K562 (cell line): Measurements from ENCODE around the gene CNDP2. TPM values are rescaled to one million over a fixed set of nuclear protein-coding genes. Genes with fewer than 3 reads are reported as not detected.

Experiments
- ATAC-seq: fragments of 200-7000 bp; cut with Tn5 transposase; 3 replicates; pipeline ENCODE4 v1.9.1; 2020; ENCODE audit warnings: moderate library complexity
- BruUV-seq: library from RNA; stranded (reverse); fragments of 400-500 nt; replicated peaks from 2 replicates; lab custom pipeline; 2021; lab: Mats Ljungman, UMichigan
- CTCF ChIA-PET: fragments of 300-600 bp; formaldehyde crosslinking; extraction: SDS; loops from one replicate; lab custom pipeline; 2021; ENCODE audit warnings: low intra/inter-chr PET ratio; lab: Yijun Ruan, JAX
- POLR2A ChIA-PET: fragments of 300-600, 350-650 bp; sonication (Branson Sonifier 250); formaldehyde crosslinking; extraction: SDS; loops from one replicate; lab custom pipeline; 2021; ENCODE audit warnings: antibody characterized with exemption, inconsistent platforms; lab: Yijun Ruan, JAX
- DNase-seq, 4 experiments: peaks; one replicate each; pipeline versions ENCODE4 v3.0.0 to v3.0.0-alpha.2; 2011 to 2018; ENCODE audit warnings: low spot score in 3 of 4, mixed read lengths in 3 of 4; ENCODE audit errors: extremely low read depth in 1 of 4
- FAIRE-seq: peaks from 2 replicates; lab custom pipeline; 2011; peaks lifted over from hg19 to GRCh38; lab: Jason Lieb, UNC
- H2AFZ ChIP-seq: 2 replicates; pipeline ENCODE4 v1.6.0; 2011; ENCODE audit warnings: low read depth, low read length, control low read depth, inconsistent platforms
- H3K27ac ChIP-seq: fragments of 200-600 bp; 3 replicates; pipeline ENCODE4 v1.8.0; 2011; ENCODE audit warnings: low read depth, mild to moderate bottlenecking, control low read depth, inconsistent platforms, low read length, moderate library complexity, mixed read lengths; ENCODE audit errors: extremely low read depth
- H3K27me3 ChIP-seq, 2 experiments: fragments of 300-600 bp in 1 of 2; 2 replicates in 1 of 2; 3 replicates in 1 of 2; pipeline versions ENCODE4 v1.6.0 to v1.8.0; 2011; ENCODE audit warnings: inconsistent platforms in 2 of 2, low read length in 2 of 2, mild to moderate bottlenecking in 1 of 2, mixed read lengths in 1 of 2, moderate library complexity in 1 of 2; ENCODE audit not compliant: control insufficient read depth in 2 of 2, insufficient read depth in 2 of 2
- H3K36me3 ChIP-seq: fragments of 300-600 bp; 3 replicates; pipeline ENCODE4 v1.8.0; 2011; ENCODE audit warnings: mild to moderate bottlenecking, low read length, inconsistent platforms; ENCODE audit not compliant: control insufficient read depth, insufficient read depth
- H3K4me1 ChIP-seq, 2 experiments: fragments of 200-600 bp in 1 of 2; replicated peaks in 1 of 2; 2 replicates in 1 of 2; 3 replicates in 1 of 2; pipeline versions ENCODE4 v1.5.1 to v1.8.0; 2011; ENCODE audit warnings: inconsistent platforms in 2 of 2, low read length in 2 of 2, mild to moderate bottlenecking in 1 of 2, mixed read lengths in 1 of 2, moderate library complexity in 1 of 2; ENCODE audit not compliant: control insufficient read depth in 2 of 2, insufficient read depth in 2 of 2
- H3K4me2 ChIP-seq: 2 replicates; pipeline ENCODE4 v1.6.1; 2011; ENCODE audit warnings: low read length, control low read depth, inconsistent platforms, mixed read lengths; ENCODE audit not compliant: insufficient read depth
- H3K4me3 ChIP-seq: fragments of 200-600 bp; sonication (generic), shearing (Covaris generic); 2 replicates; pipeline ENCODE4 v1.5.1; 2016; ENCODE audit warnings: control low read depth, inconsistent platforms
- H3K79me2 ChIP-seq: fragments of 200-600 bp; 3 replicates; pipeline ENCODE4 v1.8.0; 2011; ENCODE audit warnings: low read length, inconsistent platforms; ENCODE audit not compliant: control insufficient read depth, insufficient read depth
- H3K9ac ChIP-seq, 2 experiments: 2 replicates each; pipeline versions ENCODE4 v1.6.0 to v1.6.1; 2011; ENCODE audit warnings: low read depth in 2 of 2, low read length in 2 of 2, control low read depth in 1 of 2, inconsistent platforms in 1 of 2, mild to moderate bottlenecking in 1 of 2, mixed read lengths in 1 of 2; ENCODE audit not compliant: insufficient read depth in 1 of 2
- H3K9me1 ChIP-seq: one replicate; pipeline ENCODE4 v1.6.0; 2011; ENCODE audit warnings: inconsistent platforms, mild to moderate bottlenecking, low read length, moderate library complexity; ENCODE audit not compliant: control insufficient read depth, insufficient read depth
- H3K9me3 ChIP-seq: replicated peaks from 2 replicates; pipeline ENCODE4 v1.5.1; 2011; ENCODE audit warnings: low read depth, low read length, inconsistent platforms; ENCODE audit not compliant: control insufficient read depth, insufficient read depth
- H4K20me1 ChIP-seq: replicated peaks from 2 replicates; pipeline ENCODE4 v1.6.1; 2011; ENCODE audit warnings: low read length, inconsistent platforms, mixed read lengths; ENCODE audit not compliant: control insufficient read depth, insufficient read depth
- BHLHE40 ChIP-seq: IDR thresholded peaks from 2 replicates; pipeline ENCODE4 v1.6.1; 2011; ENCODE audit warnings: low read length, improper control_type of control experiment
- CEBPG ChIP-seq, 3 experiments: fragments of 200-800 bp in 1 of 3; sonication (Bioruptor generic) in 1 of 3; sonication (generic) in 1 of 3; formaldehyde crosslinking in 1 of 3; IDR thresholded peaks in 2 of 3; conservative IDR thresholded peaks in 1 of 3; 2 replicates each; pipeline versions ENCODE4 v1.6.1 to v1.8.0; 2016 to 2022; ENCODE audit warnings: missing compliant biosample characterization in 2 of 3, missing genetic modification characterization in 2 of 3, mild to moderate bottlenecking in 1 of 3, missing genetic modification reagents in 1 of 3
- GTF2F1 ChIP-seq: IDR thresholded peaks from 2 replicates; pipeline ENCODE4 v1.6.1; 2011; ENCODE audit warnings: low read depth, low read length, improper control_type of control experiment
- MAFK ChIP-seq: IDR thresholded peaks from 2 replicates; pipeline ENCODE4 v1.6.1; 2011; ENCODE audit warnings: low read length, improper control_type of control experiment
- NRF1 ChIP-seq, 2 experiments: fragments of 450-650 bp; IDR thresholded peaks in 1 of 2; conservative IDR thresholded peaks in 1 of 2; 2 replicates each; pipeline ENCODE4 v1.6.1; 2014; ENCODE audit warnings: mild to moderate bottlenecking in 2 of 2
- POLR2A ChIP-seq: fragments of 450-650 bp; conservative IDR thresholded peaks from 2 replicates; pipeline ENCODE4 v1.6.1; 2016
- RUNX1 ChIP-seq: sonication (generic); IDR thresholded peaks from 2 replicates; pipeline ENCODE4 v1.6.1; 2016; ENCODE audit warnings: antibody characterized with exemption, low read depth
- THRAP3 ChIP-seq: fragments of 450-650 bp; IDR thresholded peaks from 2 replicates; pipeline ENCODE4 v1.6.1; 2016; ENCODE audit warnings: mild to moderate bottlenecking, inconsistent platforms, borderline replicate concordance
- ZBTB8A ChIP-seq: fragments of 450-650 bp; IDR thresholded peaks from 2 replicates; pipeline ENCODE4 v1.6.1; 2018; ENCODE audit warnings: mild to moderate bottlenecking, moderate library complexity; ENCODE audit not compliant: partially characterized antibody
- ZFP36 ChIP-seq: fragments of 150-350 bp; IDR thresholded peaks from 2 replicates; pipeline ENCODE4 v1.6.1; 2018; ENCODE audit warnings: low read length, low read depth; ENCODE audit not compliant: partially characterized antibody
- ZNF140 ChIP-seq: fragments of 250-450 bp; sonication (Bioruptor Pico); IDR thresholded peaks from 2 replicates; pipeline ENCODE4 v1.8.0; 2021; ENCODE audit warnings: moderate library complexity, mild to moderate bottlenecking, inconsistent platforms
- WGBS: fragments of 100-300 bp; shearing (Covaris generic); methylation state at CpG from one replicate; pipeline ENCODE4 v1.1.6; 2016; ENCODE audit warnings: low coverage, mixed read lengths; ENCODE audit not compliant: insufficient coverage; ENCODE audit errors: missing lambda C conversion rate; 5-methylcytosine and 5-hydroxymethylcytosine counted together
- in situ Hi-C: fragments of 300-500 bp; cut with MboI; formaldehyde crosslinking; loops from 4 replicates; pipeline ENCODE4 v1.15.0; 2018; ENCODE audit warnings: inconsistent platforms, mixed read lengths
- intact Hi-C: fragments of 100-400 bp; cut with micrococcal nuclease; formaldehyde crosslinking; loops from 2 replicates; pipeline ENCODE4 v1.14.2; 2022
- polyA plus RNA-seq, 8 experiments: library from polyadenylated mRNA; depleted of rRNA in 4 of 8; stranded (reverse) in 5 of 8; unstranded in 3 of 8; fragments of >200 nt; fragmentation: Nextera tagmentation in 2 of 8; fragmentation: Illumina TruSeq in 1 of 8; extraction: Ambion mirVana in 2 of 8; extraction: Trizol in 1 of 8; gene quantifications; 2 replicates each; pipeline versions ENCODE4 v1.2.1 to v1.2.3, GENCODE V29; 2011 to 2014; ENCODE audit warnings: inconsistent platforms in 1 of 8, missing spikeins in 1 of 8
- total RNA-seq, 7 experiments: library from RNA; depleted of rRNA in 6 of 7; stranded (reverse); fragments of >200 nt in 6 of 7; fragmentation: Illumina TruSeq in 2 of 7; extraction: Trizol in 2 of 7; gene quantifications; 2 replicates each; pipeline versions ENCODE4 v1.2.1 to v1.2.3, GENCODE V29; 2011 to 2021; ENCODE audit warnings: low replicate concordance in 1 of 7
- TF ChIP-seq, protein P1 (sequence below): fragments of 250-450 bp; sonication (Bioruptor Pico); IDR thresholded peaks from 2 replicates; pipeline ENCODE4 v1.8.0; 2022; ENCODE audit warnings: moderate library complexity, mild to moderate bottlenecking, inconsistent platforms
- TF ChIP-seq, protein P2 (sequence below): IDR thresholded peaks from 2 replicates; pipeline ENCODE4 v1.6.1; 2016; ENCODE audit warnings: missing genetic modification characterization, missing compliant biosample characterization

Gene CNDP2
- total and polyA plus RNA-seq, 9 of the 15 experiments (the other 6 are each of a cell fraction or from before 2014, with no cell fraction given): 34.1 to 128 (median 53.8) TPM

DNA sequence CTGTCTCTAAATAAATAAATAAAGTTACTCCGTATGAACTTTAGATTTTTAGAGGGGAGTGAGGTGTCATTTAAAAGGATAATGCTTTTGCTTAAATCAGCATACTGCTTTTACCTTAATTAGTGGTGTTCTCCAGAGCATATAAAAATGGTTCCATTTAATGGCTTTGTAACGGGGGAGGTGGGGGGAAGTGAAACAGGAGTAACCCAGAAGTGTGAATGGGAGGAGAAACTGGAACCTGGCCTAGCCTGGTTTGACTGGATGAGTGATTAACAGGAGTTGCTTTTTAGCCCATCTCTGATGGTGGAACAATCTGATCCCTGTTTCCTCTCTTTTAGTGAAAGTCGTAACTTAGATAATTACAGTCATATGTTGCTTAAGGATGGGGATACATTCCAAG is 1.6 kb downstream of the CNDP2 start:
- in situ Hi-C loops: no loop called here
- Histone ChIP-seq H3K4me1 (peaks cover 13 to 19% of the 10 kb centered on the region in 2 experiments; a peak in 4 of 5 replicates), H3K9me1 (no peaks in the 10 kb centered on the region), H3K4me2 (peak overlapping the region; percentile 78), H3K27me3 (no peaks in the 10 kb centered on the region), H3K27ac (no peak overlapping the region), H3K36me3 (peaks cover 43% of the 10 kb centered on the region; the same call in 2 of the 3 replicates), H3K4me3 (no peak overlapping the region), H3K79me2 (peaks cover 44% of the 10 kb centered on the region), H3K9me3 (no peaks in the 10 kb centered on the region), H2AFZ (no peak overlapping the region), H3K9ac (no peak overlapping the region), H4K20me1 (no peaks in the 10 kb centered on the region)
- no TSS peak for BruUV-seq
- TF ChIP-seq GTF2F1 (no peak), CEBPG (CRISPR knock-in tag; IDR thresholded peaks at IDR 0.05) (no peak), CEBPG (tag; conservative IDR thresholded peaks at IDR 0.05 in 1 of 2, IDR thresholded peaks at IDR 0.05 in 1 of 2) (no peak), MAFK (no peak), NRF1 (conservative IDR thresholded peaks at IDR 0.05 in 1 of 2, IDR thresholded peaks at IDR 0.05 in 1 of 2) (no peak), ZFP36 (no peak), ZBTB8A (no peak), POLR2A (no peak), THRAP3 (no peak), BHLHE40 (no peak), ZNF140 (CRISPR knock-in tag) (no peak), RUNX1 (no peak)
- TF ChIP-seq, protein P1, sequence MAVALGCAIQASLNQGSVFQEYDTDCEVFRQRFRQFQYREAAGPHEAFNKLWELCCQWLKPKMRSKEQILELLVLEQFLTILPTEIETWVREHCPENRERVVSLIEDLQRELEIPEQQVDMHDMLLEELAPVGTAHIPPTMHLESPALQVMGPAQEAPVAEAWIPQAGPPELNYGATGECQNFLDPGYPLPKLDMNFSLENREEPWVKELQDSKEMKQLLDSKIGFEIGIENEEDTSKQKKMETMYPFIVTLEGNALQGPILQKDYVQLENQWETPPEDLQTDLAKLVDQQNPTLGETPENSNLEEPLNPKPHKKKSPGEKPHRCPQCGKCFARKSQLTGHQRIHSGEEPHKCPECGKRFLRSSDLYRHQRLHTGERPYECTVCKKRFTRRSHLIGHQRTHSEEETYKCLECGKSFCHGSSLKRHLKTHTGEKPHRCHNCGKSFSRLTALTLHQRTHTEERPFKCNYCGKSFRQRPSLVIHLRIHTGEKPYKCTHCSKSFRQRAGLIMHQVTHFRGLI (CRISPR knock-in tag): no peak
- TF ChIP-seq, protein P2, sequence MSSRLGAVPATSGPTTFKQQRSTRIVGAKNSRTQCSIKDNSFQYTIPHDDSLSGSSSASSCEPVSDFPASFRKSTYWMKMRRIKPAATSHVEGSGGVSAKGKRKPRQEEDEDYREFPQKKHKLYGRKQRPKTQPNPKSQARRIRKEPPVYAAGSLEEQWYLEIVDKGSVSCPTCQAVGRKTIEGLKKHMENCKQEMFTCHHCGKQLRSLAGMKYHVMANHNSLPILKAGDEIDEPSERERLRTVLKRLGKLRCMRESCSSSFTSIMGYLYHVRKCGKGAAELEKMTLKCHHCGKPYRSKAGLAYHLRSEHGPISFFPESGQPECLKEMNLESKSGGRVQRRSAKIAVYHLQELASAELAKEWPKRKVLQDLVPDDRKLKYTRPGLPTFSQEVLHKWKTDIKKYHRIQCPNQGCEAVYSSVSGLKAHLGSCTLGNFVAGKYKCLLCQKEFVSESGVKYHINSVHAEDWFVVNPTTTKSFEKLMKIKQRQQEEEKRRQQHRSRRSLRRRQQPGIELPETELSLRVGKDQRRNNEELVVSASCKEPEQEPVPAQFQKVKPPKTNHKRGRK (tag): no peak
- DNase-seq: no peak
- ChIA-PET POLR2A (interaction anchor here (0.8 to 1.3 kb wide), 3 partner anchors 11 to 51 kb away, joined by 3 read pairs; no protein-coding TSS in a partner anchor), CTCF (no interaction called here)
- 44% methylated on average over 2 of the region's 3 CpGs for WGBS
- no peak for ATAC-seq
- no peak for FAIRE-seq
- intact Hi-C loops: loop anchor here (5.0 kb wide), 2 partner anchors 55 to 1235 kb away; no protein-coding TSS in a partner anchor
